Measurements from ENCODE around the gene LAMA2.

The LAMA2 gene

DNA sequence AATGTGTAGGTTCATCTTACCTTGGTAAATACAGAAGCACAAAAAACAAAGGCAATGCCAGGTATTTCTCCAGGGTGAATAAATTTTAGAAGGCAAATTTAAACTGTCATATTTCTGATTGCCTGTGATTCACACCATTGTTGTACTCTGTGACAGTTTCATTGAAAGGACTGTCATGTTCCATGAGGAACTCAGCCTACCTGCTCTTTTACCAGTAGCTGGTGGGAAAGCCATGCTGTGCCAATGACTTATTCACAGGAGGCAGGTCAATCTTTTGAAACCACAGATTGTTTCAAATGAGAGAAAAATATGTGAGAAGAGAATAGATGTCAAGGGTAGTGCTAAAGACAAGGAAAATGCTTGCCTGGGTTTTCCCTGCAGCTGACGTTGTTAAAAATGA is 206.4 kb downstream of the LAMA2 start:
- no peak for DNase-seq (ENCODE audit: low read depth)

DNA sequence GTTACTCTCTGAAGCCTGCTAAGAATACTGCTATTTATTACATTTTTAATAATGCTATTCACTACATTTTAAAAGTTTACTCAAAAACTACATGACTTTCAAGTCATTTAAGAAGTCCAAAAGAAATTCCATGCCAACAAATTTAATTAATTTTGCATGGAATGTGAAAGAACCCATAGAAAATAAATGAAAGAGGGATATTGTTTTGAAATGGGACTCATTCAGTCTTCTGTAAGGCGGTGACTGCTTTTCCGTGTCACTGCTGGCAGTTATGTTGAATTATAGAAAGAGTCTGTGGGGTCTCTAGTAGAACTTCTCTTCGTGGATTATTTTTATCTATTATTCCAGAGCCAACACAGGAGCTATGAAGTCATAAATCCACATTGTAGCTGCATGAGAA is 211.2 kb downstream of the LAMA2 start:
- DNase-seq (ENCODE audit: low read depth): no peak

DNA sequence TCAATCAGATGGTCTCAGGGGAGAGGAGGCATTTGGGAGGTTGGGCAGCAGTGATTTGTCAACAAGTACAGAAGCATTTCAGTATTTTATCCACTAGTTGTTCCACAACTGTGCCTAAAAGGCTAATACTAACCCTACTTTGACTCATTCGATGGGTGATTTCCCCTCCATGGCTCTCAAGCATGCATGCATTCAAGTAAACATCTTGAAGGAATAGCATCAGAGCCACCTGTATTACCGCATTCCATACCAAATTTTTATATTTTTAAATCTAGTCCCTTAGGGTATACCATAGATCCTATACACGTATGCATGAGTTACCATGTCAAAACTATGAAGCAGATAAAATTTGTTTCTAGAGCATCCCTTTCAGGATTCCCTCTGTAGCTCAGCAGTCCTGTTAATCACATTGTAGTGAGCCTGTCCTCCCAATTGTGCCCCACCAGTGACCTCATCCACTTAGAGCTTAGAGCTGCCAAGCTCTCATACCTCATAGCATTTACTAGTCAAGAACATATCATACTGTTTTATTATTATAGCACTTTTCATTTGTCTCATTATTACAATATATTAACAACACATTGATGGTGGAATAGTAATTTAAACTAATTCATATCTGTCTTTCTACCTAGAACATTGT is 213.8 kb downstream of the LAMA2 start:
- no peak for DNase-seq (ENCODE audit: low read depth)

DNA sequence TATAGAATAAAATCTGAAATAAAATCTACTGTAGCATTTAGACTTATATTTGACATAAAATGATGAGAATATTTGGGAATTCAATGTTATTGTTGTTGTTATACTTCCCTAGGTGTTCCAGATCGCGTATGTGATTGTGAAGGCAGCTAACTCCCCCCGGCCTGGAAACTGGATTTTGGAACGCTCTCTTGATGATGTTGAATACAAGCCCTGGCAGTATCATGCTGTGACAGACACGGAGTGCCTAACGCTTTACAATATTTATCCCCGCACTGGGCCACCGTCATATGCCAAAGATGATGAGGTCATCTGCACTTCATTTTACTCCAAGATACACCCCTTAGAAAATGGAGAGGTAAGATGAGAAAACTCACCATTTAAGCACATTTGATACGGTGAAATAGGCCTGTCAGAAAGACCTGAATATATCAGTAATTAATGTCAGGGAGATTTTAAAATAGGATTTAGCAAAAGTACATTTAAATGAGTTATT is 215.2 kb downstream of the LAMA2 start:
- no peak for DNase-seq (ENCODE audit: low read depth)

DNA sequence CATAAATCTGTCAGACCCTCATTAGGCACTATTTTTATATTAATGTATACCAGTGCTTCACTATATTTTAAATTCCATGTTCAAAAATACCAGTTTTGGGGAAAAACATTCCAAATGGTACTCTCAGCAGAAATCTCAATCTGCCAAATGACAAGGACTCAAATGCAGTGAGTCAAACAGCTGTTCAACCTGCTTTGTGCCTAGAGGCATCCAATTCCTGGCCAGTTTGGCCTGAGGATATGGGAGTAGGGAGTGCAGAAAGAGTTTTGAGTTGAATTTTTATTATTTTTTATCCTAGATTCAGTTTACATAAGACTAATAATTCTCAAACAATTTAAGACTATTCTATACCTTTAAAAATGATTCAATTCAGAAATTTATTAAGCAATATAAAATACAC is 216.8 kb downstream of the LAMA2 start:
- no peak for DNase-seq (ENCODE audit: low read depth)

DNA sequence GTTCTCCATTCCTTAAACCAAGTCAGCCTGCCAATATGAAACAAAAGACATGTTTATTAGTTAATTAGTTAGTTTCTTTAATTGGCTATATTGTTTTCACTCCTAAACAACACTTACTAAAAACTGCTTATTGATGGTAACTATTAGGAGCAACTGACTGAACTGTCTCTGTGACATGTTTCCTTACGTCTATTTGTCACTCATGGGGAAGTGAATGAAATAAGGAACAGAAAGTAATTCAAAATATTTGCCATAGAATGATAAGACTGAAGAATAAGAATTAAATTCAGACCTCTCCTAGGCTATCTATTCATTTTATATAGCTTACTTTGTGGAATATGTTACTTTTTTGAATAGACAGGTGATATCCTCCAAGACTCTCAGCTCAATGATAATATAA is 217.2 kb downstream of the LAMA2 start:
- no peak for DNase-seq (ENCODE audit: low read depth)

DNA sequence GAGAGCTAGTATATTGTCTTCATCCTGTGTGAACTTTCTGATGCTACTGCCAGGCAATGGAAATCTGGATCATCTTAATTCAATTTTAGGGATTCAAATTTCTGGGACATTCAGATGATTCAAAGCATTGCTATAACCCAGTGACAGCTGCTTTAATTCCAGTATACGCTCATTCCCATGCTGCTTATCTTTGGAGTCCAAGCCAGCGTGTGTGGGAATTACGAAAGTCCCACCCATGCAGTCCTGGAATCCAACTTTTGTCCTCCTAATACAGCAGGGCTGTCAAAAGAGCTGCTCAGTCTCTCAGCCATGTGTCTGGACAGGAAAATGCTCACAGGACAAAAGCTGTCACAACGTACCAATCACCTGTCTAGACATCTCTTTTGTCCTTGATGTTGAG is 219.8 kb downstream of the LAMA2 start:
- no peak for DNase-seq (ENCODE audit: low read depth)

DNA sequence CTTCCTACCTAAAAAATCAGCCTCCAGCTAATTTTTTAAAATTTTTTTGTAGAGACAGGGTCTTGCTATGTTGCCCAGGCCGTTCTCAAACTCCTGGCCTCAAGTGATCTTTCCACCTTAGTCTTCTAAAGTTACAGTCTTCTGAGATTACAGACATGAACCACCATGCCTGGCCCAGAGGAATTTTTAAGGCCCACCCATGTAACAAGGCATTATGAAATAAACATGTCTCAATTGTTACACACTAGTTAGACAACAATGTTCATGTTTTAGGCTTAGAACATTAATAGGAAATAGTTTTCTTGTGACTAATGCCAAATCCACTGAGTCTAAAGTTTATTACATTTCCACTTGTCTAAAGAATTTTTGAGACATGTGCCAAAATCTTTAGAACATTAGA is 221.2 kb downstream of the LAMA2 start:
- peak; percentile 60 for DNase-seq (ENCODE audit: low read depth)

DNA sequence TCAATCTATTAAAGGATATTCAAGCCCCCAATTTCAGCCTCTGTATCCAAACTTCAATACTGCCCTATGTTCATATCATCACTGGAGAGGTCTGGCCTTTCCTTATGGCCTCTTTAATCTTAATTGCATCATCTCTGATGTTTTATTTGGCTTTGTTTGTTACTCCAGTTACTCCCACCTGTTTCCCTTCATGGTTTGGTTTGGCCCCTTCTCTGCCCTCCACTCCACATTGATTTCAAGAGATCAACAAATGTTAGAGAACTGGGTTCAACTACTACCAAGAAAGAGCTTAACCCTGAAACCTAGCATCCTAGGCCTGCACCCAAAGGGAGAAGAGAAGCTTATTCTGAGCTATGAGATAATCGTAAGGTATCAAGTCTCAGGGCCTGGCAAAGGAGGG is 221.6 kb downstream of the LAMA2 start:
- DNase-seq (ENCODE audit: low read depth): no peak

DNA sequence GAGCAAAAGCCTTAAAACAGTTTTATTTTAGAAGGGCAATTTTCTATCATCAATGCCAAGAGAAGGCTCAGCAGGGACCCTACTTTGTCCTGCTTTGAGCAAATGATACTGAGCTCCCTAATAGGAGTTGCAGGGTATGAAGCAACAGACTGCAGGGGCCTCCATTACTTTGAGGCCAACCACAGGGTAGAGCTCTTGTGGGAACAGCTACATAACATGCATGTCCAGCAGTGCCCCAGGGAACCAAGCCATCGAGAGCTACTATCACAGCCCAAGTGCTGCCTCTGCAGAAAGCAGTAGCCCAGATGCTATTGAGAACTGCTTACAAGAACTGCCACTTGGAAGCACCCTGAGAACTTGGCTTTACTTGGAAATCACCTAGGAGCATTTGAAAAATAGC is 222.1 kb downstream of the LAMA2 start:
- DNase-seq (ENCODE audit: low read depth): peak; percentile 2

DNA sequence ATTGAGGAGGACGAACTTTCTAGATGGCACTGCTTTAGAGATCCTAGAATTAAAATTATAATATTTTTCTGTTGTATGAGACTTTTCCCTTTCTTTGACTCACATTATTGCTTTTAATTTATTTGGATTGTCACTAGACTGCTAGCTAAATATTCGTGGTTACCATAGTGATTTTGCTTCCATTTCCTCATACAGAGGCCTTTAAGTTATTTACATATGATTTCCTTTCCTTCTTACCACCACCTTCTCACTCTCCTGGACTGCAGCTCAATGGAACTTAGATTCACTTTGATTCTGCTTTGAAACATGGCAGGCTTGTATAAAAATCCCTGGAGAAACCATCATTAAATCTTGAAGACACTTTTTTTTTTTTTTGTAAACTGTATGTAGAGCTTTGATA is 222.9 kb downstream of the LAMA2 start:
- DNase-seq (ENCODE audit: low read depth): no peak

DNA sequence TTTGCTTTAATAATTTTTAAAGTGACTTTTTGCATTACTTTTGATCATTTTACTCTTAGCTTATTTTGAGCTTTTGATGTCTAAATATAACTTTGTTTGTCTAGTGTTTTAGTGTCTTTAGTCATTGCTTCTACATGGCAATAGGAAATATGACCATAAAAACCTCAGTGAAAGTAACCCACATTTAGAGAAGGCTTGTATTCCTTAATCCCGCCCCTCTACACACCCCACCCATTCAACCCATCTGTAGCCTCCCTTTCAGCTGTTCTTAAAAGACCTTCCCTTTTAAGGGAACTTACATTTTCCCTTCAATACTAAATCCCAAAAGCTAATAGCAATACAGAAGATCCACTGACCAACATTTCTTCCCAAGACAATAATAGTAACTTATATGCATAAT is 225.4 kb downstream of the LAMA2 start:
- DNase-seq (ENCODE audit: low read depth): no peak

DNA sequence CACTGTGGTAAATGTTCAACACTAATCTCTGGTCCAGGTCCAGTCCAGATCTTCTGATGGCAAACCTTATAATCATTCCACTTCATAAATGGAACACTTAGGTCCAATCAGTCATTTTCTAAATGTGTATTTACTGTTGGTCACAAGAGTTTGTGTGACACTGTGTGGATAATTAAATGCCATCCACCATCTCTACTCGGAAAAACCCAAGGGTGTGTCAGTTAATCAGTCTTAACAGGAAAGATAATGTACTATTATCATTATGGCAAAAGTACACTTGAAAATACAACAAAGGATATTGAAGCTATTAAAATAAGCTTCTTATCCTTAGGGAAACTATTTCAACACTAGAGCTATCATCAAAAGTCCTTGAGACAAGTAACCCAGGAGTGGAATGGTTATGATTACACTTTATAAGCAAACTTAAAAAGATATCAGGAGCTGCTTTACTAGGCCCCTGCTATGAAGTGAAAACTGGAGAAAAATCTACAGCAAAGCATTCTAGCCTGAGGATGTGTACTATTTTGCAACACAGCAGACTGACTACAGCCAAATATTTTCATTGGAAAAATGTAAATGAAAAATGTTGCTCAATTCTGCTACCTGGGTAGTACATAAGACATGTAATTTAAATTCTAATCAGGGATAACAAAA is 227.9 kb downstream of the LAMA2 start:
- DNase-seq (ENCODE audit: low read depth): no peak

DNA sequence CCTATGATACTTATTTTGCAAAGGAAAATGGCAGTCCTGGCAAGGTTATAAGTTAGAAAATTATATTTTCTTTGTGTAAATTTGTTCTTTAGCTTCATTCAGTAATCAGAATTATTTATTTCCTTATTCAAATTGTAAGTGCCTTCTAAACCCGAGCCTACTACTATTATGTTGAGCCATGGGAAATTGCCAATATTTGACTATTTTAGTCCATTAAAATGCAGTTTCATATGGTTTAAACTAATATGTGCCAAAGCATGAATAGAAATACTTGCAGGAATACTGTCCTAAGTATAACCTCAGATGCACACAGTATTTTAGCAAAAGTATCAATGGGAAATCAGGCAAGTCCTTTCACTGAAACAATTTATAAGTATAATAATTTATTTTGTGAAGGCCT is 228.4 kb downstream of the LAMA2 start:
- no peak for DNase-seq (ENCODE audit: low read depth)

DNA sequence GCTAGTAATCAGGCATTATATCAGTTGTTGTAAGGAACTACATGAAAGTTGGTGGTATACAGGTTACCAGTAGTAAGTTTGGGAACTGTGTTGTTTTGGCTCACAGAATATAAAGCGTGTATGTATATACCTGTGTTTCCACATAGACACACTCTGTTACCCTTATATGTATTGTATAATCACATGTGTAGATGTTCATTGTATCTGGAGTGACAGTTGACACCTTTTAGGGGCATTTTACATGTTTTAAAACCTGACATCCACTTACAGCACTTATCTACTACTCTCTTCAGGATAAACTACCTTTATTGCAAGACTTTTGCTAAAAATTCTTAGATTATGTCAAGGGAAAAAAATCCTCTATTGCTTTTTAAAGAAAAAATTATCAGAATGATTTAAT is 228.9 kb downstream of the LAMA2 start:
- no peak for DNase-seq (ENCODE audit: low read depth)

DNA sequence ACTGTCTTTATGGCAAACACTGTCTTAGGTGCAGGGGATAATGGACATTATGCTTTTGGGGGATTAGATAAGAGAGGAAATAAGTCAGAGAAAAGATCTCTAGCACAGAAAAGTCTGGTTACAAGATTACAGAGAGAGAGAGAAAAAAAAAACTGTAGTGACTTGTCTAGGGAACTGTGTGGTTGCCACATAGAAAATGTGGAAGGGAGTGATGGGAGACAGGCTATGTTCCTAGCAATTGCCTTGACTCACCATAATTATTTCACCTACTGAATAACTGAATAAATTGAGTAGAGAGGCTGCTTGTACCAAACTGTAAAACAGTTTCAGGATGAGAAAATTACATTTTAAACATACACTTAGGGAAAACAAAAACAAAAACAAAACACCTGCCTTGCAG is 229.7 kb downstream of the LAMA2 start:
- DNase-seq (ENCODE audit: low read depth): no peak

DNA sequence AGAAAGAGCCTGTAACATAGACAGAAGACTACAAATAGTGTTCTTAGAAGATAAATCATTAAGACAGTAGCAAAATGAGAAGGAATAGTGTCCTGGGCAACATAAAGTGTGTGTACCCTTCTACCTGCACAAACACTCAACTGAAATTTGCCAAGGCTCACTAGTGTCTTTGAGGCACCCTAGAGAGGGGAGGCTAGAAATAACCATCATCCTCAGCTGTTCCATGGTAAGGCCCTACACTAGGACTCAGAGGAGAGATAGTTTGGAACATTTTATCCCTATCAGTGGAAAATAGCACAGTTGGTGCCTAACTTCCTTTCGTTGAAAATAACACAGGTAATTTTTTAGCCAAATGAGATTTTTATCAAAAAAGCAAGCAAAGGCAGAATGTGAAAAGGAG is 230.7 kb downstream of the LAMA2 start:
- no peak for DNase-seq (ENCODE audit: low read depth)

DNA sequence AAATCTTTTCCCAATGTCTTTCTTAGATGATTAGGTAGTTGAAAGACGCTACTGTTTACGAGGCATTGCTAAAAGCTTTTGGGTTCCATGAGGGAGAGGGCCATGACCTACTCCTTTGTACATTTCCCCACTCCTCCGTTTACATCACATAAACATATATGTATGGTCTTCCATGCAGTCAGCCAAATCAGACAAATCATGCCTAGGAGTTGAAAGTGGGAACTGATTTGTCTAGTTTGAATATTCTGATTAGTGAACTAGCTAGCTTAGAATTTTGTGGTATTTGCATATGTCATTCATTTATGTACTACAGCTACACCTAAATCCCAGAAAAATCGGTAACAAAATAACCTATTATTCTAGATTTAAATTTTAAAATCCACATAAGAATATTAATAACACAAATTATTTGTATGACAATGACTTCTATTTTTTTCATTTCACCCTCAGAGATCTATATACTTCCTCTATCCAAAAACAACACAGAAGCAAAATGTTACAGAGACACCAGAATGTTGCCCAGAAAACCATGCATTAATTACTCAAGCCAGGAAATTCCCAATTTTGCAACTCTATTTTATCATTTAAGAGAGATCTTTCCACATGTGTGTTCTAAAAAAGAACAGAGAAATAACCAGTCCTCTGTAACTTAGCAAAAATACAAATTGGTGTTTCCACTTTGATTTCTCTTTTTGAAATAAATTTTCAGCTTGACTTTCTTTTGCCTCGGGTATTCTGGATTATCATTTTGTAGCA is 231.9 kb downstream of the LAMA2 start:
- DNase-seq (ENCODE audit: low read depth): no peak

DNA sequence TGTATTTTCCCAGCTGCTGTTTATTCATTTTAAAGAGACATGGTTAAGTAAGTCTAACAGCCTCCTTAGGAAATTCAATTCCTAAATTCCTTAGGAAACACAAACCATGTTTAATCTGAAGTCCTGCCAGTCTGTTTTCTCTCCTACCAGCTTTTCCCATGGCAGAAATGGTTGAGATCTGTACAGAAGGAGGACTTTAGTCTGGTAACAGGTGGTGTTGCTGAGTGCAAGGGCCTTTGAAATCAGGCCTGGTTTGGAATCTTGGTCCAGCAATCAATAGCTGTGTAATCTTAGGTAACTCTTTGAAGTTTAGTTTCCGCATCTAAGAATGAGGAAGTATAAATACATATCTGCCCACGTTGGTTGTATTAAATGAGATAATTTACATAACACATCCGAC is 232.5 kb downstream of the LAMA2 start:
- no peak for DNase-seq (ENCODE audit: low read depth)

DNA sequence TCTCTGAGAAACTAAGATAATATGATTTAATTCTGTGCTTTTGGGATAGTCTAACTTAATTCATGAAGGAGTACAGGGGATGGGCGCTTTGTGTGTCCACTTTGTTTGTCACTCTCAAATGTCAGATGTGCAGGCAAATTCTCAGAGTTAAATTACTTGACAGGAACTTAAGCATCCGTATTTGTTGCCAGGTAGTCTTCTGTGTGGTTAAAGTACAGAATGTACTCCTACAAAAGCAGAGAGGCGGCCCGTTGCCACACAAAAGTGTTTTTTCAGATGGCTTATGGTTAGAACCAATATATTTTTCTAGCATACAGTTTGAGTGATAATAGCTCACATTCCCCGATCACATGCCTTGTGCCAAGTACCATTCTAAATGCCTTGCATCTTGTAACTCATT is 234.4 kb downstream of the LAMA2 start:
- DNase-seq (ENCODE audit: low read depth): no peak

DNA sequence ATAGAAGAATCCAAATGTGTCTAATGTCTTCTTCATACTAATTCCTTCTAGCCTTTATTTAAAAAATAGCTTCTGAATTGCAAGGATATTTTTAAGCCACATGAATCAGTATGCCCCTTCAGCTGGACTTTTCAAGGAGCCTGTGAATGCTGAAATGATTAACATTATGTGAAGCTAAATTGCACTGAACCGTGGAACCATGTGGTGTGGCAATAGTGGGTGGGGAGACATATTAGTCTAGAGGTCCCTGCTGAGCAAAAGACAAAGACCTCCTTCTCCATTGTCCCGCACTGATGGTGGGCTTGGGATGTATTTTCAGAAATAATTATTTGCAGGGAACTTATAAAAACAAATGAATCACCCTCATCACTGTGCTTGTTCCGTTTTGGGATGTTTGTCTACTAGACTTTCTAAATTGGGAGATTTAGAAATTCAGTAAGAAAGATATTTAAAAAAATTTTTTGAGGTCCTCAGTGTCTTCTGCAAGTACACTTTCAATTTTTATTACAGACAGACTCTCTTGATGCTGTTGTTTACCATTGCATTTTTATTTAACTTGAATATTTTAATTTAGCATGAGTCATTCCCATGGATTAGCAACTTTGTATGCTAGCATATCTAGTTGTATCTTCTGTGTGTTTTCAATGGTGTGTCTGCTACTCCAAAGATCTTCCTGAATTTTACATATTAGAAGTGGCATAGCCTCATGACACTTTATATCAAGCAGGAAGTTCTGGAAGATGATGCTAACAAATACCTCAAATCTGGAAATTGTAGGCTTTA is 238.1 kb downstream of the LAMA2 start:
- no peak for DNase-seq (ENCODE audit: low read depth)

DNA sequence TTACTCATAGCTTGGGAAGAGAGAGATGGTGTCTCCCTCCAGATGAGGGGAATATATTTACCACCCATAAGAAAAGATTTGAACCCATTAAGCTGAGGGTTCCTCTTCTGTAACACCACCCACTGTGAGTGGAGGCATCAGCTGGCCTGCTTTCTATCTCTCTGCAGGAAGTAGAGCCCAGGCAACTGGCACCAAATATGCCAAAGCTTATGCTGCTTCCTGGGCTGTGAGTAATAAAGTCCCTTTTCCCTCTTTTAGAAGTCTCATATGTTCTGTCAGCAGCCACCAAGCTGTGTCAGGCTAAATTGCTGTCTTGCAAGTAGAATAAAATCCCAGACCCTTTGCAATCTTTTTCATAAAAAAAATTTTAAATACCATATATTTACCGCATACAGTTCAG is 241.4 kb downstream of the LAMA2 start:
- DNase-seq (ENCODE audit: low read depth): no peak

DNA sequence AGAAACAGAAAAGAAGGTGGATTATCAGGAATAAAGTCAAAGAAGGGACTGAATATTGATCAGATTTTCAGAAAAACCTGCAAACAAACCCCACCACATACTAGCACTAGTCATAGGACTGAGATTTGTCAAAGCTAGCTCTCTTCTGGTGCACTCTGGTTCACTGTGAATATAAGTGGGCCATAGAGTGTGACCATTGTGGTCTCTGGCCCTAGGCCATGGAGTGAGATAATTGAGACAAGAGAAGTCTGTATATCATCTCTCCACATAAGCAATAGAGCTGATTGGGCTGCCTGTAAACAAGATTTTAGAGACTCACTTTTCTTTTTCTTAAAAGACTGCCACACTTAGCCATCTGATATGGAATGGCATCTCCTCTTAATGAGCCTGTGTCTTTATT is 247.2 kb downstream of the LAMA2 start:
- DNase-seq (ENCODE audit: low read depth): no peak

All from ELR (cell line).